GM19455 (cell line): ENCODE results near the gene IL25.
"Not testable (repeated sequence)": the region's sequence is repeated elsewhere in the genome, so short reads cannot be mapped to it uniquely, and the experiment has no call there.

ENCODE experiments used
- ATAC-seq: cut with Tn5 transposase; IDR thresholded peaks from one replicate; pipeline ENCODE4 v1.9.1; 2021; ENCODE audit not compliant: unreplicated experiment

Gene IL25

DNA sequence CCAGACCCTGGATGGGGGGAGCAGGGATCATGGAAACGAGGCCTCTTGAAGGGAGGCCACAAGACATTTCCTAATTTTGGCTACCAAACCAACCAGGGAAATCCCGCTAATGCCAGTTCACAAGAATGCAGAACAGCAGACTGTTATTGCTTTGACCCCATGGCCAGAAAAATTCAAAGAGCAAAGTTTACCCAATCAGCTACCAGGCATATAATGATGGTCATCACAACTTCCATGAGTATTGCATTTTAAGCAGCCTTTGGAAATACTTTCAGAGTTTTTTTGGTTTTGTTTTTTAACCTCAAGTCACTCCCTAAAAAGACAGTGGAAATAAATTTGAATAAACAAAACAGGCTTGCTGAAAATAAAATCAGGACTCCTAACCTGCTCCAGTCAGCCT is at the start of gene IL25:
Gene IL25, plus strand, starts transcription at position 301 of the 400 bp plus-strand sequence.
- ATAC-seq = no peak

DNA sequence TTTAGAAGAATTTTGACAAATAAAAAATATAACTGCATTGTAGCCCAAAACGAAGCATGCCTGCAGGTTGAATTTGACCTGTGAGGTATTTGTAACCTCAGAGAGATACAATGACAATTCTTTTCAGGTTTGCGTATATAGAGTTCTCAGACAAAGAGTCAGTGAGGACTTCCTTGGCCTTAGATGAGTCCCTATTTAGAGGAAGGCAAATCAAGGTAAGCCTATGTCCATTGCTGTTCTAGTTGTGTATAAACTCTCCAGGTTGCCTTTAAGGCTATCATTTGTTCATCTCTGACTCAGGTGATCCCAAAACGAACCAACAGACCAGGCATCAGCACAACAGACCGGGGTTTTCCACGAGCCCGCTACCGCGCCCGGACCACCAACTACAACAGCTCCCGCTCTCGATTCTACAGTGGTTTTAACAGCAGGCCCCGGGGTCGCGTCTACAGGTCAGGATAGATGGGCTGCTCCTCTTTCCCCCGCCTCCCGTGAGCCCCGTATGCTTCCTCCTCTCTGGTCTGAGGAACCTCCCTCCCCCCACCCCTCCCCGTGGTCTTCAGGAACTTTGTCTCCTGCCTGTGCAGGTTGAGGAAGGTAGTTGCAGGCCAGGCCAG is 48.7 kb upstream of the IL25 start:
- no peak for ATAC-seq

DNA sequence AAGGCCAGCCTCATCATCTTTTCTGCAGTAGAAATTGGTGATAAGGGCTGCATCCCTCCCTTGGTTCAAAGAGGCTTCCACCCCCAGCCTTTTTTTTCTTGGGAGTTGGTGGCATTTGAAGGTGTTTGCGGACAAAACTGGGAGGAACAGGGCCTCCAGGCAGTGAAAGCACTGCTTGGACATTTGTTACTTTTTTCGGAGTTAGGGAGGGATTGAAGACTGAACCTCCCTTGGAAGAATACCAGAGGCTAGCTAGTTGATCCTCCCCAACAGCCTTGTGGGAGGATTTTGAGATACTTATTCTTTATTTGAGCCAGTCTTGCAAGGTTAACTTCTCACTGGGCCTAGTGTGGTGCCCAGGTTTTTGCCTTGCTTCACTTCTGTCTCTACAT is 48.2 kb upstream of the IL25 start:
- ATAC-seq = no peak

DNA sequence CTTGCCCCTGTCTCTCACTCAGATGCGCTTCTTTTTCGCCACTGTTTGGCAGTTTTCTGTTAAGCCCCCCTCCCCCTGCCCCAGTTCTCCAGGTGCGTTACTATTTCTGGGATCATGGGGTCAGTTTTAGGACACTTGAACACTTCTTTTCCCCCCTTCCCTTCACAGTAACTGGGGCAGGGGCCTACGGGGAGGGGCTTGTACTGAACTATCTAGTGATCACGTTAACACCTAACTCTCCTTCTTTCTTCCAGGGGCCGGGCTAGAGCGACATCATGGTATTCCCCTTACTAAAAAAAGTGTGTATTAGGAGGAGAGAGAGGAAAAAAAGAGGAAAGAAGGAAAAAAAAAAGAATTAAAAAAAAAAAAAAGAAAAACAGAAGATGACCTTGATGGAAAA is 47.6 kb upstream of the IL25 start:
- ATAC-seq = no peak

DNA sequence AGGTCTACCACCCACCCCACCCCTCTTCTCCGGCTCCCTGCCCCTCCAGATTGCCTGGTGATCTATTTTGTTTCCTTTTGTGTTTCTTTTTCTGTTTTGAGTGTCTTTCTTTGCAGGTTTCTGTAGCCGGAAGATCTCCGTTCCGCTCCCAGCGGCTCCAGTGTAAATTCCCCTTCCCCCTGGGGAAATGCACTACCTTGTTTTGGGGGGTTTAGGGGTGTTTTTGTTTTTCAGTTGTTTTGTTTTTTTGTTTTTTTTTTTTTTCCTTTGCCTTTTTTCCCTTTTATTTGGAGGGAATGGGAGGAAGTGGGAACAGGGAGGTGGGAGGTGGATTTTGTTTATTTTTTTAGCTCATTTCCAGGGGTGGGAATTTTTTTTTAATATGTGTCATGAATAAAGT is 46.9 kb upstream of the IL25 start:
- not testable (repeated sequence) for ATAC-seq

DNA sequence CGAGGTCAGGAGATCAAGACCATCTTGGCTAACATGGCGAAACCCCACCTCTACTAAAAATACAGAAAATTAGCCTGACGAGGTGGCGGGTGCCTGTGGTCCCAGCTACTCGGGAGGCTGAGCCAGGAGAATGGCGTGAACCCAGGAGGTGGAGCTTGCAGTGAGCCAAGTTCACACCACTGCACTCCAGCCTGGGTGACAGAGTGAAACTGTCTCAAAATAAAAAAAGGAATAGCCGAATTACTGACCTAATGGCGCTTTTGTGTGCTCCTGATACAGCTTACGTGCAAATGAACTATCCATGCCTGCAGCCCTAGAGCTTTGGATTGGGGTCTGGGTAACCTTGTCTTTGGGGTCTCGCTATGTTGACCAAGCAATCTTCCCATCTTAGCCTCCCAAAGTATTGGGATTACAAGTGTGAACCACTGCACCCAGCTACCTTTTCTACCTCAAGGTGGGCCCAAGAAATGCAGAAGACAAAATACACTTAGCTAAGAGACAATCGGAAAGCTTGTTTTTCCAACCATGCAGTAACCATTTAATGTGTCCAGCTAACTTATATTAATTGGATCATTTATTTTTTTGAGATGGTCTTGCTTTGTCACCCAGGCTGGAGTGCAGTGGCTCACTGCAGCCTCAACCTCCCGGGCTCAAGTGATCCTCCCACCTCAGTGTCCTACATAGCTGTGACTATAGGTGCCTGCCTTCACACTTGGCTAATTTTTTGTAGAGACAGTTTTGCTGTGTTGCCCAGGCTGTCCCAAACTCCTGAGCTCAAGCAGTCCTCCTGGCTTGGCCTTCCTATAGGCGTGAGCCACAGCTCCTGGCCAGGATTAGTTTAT is 45.9 kb upstream of the IL25 start:
- ATAC-seq = no peak

DNA sequence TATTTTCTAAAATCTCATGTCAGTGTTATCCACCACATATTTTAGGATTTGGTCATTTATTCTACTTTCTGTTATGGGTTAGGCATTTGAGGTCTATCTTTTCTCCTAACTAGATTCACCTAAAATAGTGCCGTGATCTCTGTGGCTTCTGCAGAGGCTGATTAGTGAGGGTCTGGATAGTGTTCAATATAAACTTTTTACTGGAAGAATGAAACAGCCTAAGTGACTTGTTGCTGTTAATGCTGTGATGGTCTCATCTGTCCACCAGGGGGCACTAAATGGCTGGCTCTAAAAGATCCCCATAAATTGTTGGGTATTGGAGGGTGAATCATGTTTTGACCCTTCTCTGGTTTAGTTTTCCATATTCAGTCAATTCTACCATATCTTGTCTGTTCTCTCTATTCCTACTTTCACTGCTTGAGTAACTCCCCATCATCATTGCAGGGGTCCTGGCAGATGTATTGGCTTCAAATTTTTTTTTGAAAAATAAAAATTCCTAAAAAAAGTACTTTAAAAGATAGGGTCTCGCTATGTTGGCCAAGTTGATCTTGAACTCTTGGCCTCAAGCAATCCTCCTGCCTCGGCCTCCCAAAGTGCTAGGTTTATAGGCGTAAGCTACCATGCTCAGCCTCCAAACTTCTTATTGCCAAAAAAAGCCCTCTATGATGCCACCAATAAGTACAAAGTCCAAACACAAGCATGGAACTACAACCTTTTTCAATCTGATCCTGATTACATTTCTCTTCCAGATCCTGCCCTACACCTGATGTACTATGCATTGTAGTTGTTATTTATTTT is 44.5 kb upstream of the IL25 start:
- ATAC-seq = no peak

DNA sequence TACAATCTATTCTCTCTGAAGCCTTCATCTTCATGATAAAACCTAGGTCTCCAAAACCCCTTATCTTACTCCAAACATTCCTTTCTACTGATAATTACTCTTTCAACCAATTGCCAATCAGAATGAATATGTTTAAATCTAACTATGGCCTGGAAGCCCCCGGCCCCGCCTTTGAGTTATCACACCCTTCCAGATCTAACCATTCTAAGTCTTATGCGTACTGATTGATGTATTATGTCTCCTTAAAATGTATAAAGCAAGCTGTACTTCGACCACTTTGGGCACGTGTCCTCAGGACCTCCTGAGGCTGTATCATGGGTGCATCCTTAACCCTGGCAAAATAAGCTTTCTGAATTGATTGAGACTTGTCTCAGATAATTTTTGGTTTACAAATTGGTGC is 37.0 kb upstream of the IL25 start:
- no peak for ATAC-seq

DNA sequence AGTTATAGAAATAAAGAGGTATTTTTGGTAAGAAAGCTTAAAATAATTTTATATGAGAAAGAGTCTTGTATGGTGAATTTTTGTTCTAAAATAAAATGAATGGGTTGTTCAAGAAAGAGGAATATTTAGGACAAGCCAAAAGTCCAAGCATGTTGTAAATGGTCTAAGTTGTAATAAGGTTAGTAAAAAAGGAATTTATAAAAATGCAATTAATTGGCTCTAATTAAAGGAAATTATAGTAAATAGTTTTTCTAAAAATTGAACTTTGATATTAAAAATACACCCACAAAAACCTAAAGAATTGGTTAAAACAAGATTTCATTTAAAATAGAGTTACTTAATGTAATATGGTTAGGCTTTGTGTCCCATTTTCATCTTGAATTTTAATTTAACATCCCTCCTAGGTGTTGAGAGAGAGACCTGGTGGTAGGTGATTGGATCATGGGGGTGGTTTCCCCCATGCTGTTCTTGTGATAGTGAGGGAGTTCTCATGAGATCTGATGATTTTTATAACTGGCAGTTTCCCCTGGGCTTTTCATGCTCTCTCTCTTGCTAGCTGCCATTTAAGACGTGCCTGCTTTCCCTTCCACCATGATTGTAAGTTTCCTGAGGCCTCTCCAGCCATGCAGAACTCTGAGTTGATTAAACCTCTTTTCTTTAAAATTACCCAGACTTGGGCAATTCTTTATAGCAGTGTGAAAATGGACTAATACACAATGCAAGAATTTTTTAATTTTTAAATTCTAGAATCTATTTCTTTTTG is 32.9 kb upstream of the IL25 start:
- no peak for ATAC-seq

DNA sequence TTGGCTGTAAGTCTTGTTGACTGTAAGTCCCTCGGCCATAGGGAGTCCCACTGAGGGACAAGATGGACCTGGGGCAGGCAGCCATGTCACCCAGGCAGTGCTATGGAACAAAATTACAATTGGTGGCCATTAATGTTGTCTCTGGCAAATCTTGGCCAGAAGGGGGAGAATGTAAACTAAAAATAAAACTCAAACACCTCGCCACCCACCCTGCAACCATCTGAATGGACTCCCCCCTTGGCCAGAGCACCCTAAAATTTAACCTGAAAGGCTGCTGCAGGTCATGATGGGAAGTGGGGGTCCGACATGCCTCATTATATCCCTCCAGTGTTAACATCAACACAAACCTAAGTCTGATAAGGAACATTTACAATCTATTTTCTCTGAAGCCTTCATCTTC is 28.1 kb upstream of the IL25 start:
- ATAC-seq = no peak

DNA sequence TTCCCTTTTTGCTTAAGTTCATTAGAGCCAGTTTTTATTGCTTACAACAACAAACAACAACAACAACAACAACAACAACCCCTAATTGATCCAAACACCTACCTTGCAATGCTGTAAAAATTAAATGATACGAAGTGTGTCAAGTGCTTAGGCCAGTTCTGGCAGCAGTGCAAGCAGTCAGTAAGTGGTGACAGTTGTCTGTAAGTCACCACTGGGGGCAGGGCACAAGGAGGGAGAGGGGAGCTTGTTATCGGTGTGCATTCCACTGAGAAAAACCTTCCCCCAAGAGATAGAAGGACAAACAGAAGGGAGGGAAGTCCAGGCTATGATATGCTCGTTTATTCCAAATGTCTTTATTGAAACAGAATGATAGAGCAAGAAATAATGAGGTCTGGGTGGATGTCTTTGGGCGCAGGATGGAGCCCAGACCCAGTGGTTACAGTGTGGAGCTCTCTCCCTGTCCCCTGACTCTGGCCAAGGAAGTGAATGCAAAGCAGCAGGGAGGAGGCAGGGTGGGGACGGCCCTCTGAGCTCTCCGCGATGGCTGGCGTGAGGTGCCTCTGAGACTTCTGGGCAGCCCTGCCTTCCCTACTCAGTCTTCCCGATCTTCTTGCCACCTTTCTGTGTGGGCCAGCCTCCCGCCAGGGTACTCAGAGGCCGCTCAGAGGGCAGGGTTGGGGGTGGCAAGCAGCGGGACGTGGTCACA is 26.5 kb upstream of the IL25 start:
- no peak for ATAC-seq

DNA sequence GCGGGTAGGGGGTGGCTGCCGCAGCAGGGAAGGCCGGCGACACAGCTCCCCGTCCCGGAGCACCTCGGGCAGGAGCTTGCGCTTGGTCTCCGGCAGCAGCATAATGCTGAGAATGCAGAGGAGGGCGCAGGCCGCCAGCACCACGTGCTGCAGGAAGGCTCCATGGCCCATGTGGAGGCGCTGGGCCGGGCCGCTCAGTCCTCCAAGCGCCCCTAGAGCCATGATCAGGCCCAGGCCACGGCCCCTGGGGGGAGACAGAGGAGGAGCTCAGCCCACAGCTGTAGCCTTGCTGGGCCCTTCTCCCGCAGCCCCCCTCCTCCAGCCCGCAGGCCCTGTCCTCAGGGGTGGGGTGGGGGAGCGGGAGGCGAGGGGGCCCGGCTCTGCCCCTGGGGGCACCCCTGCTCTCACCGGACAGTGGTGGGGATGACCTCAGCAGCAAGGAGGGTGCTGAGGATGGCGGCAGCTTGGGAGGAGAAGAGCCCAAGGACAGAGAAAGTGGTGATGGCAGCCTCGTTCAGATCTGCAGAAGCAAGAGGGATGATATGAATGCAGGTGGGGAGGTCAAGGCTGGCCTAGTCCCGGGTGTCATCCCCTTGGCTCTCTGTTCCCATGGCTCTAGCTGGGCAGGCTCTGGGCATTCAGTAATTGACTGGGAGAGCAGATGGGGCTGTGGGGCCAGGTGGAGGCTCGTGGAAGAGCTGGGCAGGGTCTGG is 25.8 kb upstream of the IL25 start:
- no peak for ATAC-seq

DNA sequence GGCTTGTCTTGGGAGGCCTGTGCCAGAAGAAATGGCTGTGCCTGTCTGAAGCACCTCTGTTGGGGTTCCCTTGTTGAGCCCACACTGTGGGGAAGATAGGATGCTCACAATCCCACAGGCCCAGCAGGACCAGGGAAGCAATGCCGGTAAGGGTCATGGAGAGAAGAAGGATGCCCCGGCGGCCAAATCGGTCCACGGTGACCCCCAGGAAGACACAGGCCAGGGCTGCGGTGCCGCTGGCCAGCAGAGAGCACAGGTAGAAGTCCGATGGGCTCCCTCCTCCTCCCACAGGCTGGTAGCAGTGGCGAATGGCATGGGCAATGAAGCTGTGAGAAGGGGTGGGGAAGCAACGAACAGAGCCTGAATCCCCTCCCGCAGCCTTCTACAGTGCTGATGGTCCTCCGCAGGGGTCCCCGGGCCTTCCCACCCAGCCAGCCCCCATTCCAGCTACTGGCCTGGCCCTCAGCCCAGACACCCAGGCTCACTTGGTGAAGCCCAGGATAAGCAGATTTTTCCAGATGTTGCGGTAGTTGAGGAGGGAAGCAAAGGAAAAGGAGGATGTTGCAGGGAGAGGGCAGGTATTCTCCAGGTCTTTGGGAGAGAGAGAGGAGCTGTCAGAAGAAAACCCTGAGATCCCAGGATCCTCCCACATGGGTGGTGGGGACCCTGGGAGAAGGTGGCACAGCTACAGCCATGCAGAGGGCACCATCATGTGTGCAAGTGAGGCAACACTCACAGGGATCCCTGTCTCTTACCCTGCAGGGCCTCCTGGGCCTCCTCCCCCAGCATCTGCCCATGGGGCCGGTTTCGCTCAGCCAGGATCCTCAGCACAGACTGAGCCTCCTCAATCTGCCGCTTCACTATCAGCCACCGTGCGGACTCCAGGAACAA is 25.0 kb upstream of the IL25 start:
- ATAC-seq = no peak

DNA sequence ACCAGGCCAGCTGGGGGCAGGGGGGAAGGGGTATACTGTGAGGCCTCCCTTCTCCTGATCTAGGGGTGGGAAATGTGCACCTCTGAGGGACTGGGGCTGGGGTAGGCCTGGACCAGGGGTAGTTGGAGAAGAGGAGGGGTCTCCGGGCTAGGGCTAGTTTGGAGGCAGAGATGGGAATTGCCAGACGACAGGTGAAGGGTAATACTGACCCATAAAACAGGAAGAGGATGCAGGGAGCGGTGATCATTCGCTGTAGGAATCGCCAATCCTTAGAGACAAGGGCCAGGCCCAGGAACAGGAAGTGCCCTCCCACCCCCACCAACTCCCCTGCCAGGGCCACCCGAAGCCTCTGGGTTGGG is 24.3 kb upstream of the IL25 start:
- no peak for ATAC-seq

DNA sequence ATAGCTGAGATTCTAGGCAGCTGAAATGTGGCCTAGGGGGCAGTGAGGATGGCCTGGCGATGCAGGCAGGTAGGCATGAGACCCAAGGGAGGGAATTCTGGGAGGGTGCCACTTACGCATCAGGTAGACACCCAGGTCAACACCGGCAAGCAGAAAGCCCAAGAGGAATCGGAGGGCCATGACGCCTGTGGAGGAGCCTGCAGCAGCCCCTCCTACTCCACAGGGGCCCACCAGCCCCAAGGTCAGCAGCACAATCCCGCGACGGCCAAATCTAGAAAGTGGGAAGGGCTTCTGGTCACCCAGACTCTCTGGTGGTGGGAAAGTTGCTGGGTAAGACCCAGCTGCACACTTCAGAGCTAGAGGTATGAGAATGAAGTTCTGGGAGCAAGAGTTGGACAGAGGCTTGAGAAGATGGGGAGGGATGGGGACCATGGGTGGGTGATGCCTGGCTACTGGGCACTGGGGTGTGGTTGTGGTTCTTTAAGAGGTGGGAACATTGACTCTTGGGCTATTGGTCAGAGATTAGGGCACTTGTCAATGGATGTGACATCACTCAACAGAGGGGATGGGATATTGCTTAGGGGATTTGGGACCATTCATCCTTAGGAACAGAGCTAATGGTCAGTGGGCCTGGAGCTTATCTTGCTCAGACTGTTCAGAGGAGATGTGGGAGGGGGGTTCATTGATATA is 23.3 kb upstream of the IL25 start:
- no peak for ATAC-seq

DNA sequence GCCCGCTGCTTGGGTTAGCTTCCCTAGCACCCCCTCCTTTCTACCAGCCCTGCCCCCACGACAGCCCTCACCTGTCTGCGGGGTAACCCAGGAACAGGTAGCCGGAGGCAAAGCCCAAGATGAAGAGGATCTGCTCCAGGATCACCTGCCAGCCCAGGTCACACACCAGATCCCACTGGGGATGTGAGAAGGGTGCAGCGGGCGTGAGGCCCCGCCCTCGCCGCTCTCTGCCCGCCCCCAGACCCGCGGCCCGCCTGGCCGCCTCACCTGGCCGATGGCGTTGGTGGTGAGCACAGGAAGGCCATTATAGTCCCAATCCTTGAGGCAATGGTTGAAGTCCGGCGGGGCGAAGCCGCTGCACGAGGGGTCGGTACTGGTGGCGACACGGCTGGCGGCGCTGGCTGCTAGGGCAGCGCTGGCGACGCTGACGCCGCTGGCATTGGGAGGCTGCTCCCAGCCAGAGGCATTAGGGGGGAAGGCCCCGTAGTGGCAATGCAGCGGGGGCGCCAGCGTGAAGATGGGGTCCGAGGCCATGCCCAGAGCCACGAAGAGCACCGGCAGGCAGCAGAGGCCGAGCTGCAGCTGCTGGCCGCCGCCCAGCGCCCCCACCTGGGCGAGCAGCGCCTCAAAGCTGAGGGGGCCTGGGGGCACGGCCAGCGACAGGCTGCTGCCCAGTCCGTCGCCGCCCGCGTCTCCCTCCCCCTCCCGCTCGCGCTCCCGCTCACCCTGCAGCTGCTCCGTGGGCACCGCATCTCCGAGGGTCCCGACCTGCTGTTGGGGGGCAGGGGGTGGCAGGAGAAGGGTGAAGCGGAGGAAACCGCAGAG is 20.7 kb upstream of the IL25 start:
- no peak for ATAC-seq
